GM12873 (cell line): ENCODE data around the gene SSUH2.

ENCODE experiments used
- TF ChIP-seq, protein P1 (sequence below): IDR thresholded peaks from 2 replicates; pipeline ENCODE4 v1.5.1; 2012; ENCODE audit warnings: low read depth, mild to moderate bottlenecking, moderate library complexity, low read length, control low read depth; ENCODE audit not compliant: insufficient read depth; ENCODE audit errors: missing control alignments

Gene SSUH2

GRCh38 chr3:8573342-8573926 is 71.2 kb downstream of the SSUH2 start:
- TF ChIP-seq, protein P1, sequence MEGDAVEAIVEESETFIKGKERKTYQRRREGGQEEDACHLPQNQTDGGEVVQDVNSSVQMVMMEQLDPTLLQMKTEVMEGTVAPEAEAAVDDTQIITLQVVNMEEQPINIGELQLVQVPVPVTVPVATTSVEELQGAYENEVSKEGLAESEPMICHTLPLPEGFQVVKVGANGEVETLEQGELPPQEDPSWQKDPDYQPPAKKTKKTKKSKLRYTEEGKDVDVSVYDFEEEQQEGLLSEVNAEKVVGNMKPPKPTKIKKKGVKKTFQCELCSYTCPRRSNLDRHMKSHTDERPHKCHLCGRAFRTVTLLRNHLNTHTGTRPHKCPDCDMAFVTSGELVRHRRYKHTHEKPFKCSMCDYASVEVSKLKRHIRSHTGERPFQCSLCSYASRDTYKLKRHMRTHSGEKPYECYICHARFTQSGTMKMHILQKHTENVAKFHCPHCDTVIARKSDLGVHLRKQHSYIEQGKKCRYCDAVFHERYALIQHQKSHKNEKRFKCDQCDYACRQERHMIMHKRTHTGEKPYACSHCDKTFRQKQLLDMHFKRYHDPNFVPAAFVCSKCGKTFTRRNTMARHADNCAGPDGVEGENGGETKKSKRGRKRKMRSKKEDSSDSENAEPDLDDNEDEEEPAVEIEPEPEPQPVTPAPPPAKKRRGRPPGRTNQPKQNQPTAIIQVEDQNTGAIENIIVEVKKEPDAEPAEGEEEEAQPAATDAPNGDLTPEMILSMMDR = no peak

DNA sequence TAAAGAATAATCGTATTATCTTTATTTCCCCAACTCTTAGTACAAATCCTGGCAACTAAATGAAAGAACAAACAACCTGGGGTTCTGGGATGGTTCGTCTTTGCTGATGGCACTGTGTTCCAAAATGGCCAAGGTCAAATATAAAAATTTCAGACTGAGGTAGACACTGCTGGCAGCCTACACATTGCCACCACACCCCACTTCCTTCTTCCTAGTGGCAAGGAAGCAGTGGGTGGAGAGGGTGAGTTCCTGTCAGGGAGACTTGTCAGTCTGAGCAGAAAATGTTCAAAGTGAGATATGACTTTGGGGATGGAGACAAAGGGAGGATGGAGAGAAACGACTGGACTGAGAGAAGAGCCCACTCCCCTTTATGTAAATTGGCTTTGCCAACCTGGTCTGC is 73.3 kb downstream of the SSUH2 start:
- TF ChIP-seq, protein P1 = no peak
